Epithelial cell of esophagus (primary cell): Measurements from ENCODE around the gene FCSK.

Experiments used
- DNase-seq: peaks from one replicate; pipeline ENCODE4 v3.0.0; 2010; ENCODE audit warnings: low read depth
- H3K4me3 ChIP-seq: 2 replicates; pipeline ENCODE4 v1.5.1; 2011; ENCODE audit warnings: mild to moderate bottlenecking, low read length, control low read depth
- TF ChIP-seq, protein P1 (sequence below): IDR thresholded peaks from 2 replicates; pipeline ENCODE4 v1.5.1; 2011; ENCODE audit warnings: low read depth, mild to moderate bottlenecking, low read length, control low read depth, inconsistent platforms; ENCODE audit not compliant: insufficient read depth; ENCODE audit errors: missing control alignments

The FCSK gene

DNA sequence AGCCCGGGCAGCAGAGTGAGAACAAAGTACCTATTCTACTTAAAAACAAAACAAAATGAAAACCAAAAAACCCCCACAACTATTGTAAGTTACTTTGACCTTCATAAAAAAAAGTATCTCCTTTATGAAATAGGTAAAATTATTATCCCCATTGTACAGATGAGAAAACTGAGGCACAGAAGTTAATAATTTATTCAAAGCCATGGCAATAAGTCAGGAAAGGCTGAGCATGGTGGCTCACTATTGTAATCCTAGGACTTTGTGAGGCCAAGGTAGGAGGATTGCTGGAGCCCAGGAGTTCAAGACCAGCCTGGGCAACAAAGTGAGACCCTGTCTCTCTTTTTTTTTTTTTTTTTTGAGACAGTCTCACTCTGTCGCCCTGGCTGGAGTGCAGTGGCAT is 30.5 kb downstream of the FCSK start:
- TF ChIP-seq, protein P1, sequence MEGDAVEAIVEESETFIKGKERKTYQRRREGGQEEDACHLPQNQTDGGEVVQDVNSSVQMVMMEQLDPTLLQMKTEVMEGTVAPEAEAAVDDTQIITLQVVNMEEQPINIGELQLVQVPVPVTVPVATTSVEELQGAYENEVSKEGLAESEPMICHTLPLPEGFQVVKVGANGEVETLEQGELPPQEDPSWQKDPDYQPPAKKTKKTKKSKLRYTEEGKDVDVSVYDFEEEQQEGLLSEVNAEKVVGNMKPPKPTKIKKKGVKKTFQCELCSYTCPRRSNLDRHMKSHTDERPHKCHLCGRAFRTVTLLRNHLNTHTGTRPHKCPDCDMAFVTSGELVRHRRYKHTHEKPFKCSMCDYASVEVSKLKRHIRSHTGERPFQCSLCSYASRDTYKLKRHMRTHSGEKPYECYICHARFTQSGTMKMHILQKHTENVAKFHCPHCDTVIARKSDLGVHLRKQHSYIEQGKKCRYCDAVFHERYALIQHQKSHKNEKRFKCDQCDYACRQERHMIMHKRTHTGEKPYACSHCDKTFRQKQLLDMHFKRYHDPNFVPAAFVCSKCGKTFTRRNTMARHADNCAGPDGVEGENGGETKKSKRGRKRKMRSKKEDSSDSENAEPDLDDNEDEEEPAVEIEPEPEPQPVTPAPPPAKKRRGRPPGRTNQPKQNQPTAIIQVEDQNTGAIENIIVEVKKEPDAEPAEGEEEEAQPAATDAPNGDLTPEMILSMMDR = no peak
- no peak for DNase-seq
- no peak overlapping the region for H3K4me3 ChIP-seq

DNA sequence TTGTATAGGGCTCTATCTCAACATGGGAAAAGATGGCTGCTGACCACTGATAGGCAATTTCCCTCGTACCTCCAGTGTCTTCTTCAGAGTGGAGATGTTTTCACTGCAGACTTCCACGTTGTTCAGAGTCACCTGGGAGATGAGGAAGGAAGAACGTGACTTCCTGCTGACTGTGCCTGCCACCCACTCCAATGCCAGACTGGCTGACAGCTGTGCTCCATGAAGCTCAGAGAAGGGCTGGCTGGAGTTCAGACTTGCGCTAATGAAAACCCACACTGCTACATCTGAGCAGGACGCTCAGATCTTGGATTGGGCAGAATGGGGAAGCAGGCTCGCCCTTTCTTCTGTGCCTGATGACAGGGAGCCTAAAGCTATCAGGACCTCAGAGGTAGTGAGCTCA is 35.9 kb downstream of the FCSK start:
- no peak for DNase-seq
- no peak overlapping the region for H3K4me3 ChIP-seq
- TF ChIP-seq, protein P1 = no peak

DNA sequence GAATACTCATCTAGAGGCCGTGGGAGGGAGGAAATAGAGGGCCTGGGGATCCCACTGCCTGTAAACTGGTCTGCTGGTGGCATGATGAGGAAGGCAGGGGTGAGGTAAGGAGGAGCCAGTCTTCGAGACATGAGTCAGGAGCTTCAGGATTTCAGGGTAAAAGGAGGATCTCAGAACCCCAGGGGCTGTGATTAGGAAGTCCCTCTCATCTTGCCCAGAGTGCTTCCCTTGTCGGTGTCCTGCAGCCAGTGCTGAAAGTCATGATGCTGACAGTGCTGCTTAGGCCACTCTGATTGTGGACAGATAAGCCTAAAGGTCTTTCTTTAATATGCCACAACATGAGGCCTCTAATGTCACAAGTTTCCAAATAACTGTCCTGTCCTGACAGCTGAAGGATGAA is 39.4 kb downstream of the FCSK start:
- TF ChIP-seq, protein P1 = no peak
- no peak for DNase-seq
- no peak overlapping the region for H3K4me3 ChIP-seq

DNA sequence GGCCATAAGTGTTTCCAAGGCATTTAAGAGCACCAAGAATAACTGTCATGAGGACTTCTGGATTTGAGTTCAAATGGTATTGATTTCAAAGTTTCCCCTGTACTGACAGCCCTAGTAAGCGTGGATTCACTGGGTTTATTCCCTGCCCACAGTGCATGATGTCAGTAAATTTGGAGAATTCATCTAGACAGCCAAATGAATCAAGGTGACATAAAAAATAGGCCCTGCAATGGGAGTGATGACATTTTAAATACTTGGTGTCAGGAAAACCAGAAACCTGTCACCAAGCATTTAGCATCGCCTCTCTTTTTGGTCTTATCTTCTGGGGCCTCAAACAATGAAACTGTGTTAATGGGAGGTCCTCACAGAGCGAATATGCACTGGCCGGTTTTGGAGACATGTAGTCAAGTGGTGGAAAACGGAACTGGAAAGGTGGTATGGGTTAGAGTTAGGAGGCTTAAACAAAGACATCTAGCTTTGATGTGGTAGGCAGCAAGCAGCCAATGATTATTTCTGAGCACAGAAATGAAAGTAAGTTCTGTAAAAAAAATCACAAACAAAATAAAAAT is 39.9 kb downstream of the FCSK start:
- no peak overlapping the region for H3K4me3 ChIP-seq
- TF ChIP-seq, protein P1 = no peak
- DNase-seq = no peak

DNA sequence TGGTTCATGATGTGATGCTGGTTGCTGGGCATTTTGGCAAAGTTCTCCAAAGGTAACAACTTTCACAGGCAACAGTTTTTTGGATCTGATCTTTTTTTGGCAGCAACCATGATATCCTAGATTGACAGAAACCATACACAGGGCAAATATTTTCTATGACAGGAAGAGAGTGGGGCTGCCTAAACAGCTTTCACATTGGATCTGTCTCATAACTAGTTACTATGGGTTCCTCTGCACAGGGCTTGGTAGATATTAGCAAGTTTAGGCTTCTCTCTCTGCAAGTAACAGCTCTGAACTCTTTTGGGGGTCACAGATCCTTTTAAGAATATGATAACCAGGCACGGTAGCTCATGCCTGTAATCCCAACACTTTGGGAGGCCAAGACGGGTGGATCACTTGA is 40.4 kb downstream of the FCSK start:
- TF ChIP-seq, protein P1 = no peak
- H3K4me3 ChIP-seq = no peak overlapping the region
- DNase-seq = no peak

DNA sequence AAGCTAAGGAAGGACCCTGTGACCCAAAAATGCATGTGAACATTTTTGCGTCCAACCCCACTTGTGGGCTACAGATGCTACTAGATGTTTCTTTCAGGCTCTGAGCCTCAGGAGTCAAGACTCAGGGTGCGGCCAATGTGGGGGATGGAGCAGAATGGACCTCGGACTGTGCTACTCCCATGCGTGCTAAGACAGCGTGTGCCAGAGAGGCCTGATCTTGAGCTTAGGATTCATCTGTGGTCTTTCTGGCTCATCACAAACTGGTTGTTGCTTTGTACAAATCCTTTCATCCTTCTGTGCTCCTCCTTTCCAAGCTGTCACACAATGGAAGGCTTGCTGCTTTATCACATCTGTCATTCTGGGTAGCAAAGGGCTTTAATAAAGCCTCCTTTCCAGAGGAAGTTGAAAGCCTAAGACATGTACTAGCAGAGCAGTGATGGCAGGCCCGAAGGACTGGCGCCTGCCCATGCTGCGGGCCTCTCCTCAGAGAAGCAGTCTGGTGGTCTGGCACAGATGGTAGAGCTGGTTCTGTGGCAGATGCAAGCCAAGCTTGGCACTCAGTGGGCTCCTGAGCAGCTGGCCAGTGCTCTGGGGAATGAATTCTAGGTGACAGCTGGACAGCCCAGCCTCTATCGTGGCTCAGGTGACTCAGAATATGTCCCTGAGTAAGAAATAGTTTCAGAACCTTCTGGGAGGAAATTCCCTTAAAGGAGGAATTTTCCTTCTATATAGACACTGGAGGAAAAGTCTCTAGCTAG is 41.2 kb downstream of the FCSK start:
- DNase-seq = no peak
- no peak overlapping the region for H3K4me3 ChIP-seq
- TF ChIP-seq, protein P1 = no peak

DNA sequence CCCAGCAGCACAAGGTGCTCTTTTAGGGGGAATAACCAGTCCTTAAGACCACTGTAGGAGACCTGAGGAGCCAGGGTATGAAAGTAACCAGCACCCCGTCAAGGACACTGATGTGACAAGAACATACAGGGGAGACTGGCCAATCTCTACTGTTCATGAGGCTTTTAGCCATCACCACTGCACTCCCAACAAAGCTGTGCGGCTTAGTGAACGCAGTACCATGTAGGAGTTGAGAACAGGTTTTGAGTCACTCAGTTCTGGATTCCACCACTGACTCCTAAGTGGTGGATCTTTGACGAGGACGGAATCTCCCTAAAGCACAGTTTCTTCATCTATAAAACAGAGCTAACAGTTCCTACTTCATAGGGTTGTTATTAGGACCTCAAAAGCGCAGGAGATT is 42.1 kb downstream of the FCSK start:
- DNase-seq = no peak
- TF ChIP-seq, protein P1 = no peak
- no peak overlapping the region for H3K4me3 ChIP-seq
